Activated CD4-positive, CD25-positive, alpha-beta regulatory T cell treated with anti-CD3 and anti-CD28 coated beads, Interleukin-2, amount 50 U/mL, for 16 hours (primary cell): ENCODE measurements around the gene SETBP1.

Experiments used
- DNase-seq: peaks from one replicate; pipeline ENCODE4 v3.0.0-alpha.2; 2020; ENCODE audit warnings: low read depth, low spot score

The SETBP1 gene

DNA sequence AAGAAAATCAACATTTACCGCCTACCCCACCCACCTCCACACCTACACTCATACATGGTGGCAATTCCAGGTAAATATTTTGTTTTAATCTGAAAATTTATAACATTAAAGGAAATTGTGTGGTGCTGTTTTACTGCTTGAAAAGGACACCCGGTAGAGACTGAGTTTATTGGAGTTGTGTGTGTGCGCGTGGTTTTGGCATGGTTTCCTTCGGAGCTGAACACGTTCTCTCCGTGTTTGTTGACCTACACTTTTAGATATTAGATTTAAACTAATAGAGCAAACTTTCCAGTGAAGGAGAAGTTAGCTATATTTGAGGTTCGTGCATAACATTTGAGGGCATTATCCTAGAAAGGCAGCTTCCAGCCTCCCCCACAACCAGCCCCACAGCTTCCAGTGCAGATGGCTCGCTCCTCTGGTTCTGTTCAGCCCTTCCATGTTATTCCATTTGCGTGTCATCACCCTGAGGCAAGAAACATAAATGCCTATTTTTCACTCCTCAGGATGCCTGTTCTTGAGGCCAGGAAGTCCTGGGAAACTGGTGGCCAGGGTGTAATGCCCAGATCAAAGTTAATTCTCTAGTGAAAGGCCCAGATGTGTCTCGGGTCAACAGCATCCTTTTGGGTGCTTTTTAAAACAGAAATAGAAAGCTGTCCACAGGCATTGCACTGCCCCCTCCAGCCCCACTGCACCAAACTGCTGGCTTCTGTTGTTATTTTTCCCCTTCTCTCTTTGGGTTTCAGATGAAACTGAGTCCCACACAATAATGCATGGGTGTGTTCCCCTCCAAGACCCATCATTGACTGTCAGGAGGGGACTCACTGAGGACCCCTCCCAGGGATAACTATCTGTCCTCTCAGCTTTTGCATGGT, 190.2 kb downstream of the SETBP1 start:
- DNase-seq = no peak

DNA sequence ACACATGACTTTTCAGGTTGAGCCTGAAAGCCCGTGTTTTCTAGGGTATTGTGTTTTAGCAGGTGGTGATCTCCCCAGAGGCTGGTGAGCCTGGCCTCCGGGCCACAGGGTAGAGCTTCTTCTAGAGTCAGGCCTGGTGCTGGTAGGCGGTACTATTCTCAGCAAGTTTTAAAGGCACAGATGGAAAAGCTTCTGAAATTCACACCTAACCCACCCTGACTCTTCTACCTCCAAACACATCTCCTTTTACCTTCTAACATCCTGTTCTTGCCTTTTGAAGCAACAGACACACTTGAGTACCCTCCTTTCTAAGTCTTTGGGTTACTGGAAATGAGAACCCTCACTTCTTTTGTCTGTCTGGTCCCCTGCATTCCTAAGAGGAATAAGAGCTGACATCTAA, 191.1 kb downstream of the SETBP1 start:
- no peak for DNase-seq

DNA sequence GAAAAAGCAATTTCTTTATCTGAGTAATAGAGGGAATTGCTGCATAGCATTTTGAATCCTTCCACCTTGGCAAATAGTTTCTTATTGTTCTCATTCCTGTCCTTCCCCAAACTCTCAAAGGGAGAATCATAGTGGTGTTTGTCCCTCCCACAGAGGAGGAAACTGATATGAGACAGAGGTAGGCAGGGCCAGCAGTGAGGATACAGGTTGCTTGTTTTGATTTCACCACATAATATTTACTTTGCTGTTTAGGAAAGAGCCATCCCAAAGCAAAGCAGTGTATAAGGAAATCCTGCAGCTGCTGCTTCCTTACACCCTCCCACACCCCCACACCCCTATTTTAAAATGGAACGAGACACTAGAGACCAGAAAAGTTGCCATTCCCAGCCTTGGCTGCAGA, 195.3 kb downstream of the SETBP1 start:
- DNase-seq = no peak

DNA sequence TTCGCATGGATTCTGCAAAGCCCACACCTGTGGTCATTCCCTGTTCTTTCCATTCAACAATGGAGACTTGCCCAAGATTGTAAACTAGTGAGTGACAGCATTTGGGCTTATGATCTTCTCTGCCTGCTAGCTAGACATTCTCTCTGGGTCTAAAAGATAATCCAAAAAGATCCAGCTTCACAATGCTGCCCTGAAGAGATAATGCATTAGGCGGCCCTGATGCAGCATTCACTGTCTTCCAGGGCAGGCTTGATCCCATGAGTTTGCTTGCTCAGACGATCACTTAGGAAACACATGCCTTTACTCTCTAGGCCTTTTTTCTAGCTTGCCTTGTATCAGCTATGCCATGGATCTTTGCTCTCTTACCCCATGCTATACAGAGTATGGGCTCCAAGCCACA, 196.1 kb downstream of the SETBP1 start:
- DNase-seq = no peak

DNA sequence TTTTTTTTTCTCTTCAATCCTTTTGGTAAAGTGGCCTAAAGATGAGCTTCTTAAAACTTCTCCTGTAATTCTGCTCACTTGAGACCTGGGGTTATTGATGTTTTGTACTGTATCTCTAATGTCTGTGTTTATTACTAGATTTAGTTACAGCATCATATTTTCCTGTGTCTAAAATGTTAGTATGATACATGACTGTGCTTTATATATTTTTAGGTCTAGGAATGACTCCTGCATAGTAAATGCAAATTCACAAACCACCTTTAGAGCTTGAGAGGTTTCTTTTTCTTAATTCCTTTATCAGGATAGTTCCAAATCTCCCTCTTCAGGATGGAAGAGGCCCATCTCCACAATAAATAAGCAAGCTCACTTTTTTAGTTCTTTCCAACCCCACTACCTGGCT, 197.6 kb downstream of the SETBP1 start:
- DNase-seq = no peak

DNA sequence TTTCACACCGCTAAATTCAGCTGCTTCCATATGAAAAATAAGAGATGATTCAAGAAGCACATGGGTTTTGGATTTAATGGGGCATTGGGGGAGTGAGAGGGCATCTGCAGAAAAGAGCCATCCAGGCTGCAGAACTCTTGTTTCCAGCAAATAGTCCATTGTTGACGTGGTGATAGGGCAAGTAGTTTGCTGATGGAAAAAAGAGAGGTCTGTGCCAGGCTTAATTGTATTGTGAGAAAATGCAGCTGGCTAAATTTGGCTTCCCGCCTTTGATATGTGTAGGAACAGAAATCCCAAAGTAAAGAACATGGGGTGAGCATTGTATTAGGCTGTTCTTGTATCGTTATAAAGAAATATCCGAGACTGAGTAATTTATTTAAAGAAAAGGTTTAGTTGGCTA, 199.5 kb downstream of the SETBP1 start:
- DNase-seq = no peak

DNA sequence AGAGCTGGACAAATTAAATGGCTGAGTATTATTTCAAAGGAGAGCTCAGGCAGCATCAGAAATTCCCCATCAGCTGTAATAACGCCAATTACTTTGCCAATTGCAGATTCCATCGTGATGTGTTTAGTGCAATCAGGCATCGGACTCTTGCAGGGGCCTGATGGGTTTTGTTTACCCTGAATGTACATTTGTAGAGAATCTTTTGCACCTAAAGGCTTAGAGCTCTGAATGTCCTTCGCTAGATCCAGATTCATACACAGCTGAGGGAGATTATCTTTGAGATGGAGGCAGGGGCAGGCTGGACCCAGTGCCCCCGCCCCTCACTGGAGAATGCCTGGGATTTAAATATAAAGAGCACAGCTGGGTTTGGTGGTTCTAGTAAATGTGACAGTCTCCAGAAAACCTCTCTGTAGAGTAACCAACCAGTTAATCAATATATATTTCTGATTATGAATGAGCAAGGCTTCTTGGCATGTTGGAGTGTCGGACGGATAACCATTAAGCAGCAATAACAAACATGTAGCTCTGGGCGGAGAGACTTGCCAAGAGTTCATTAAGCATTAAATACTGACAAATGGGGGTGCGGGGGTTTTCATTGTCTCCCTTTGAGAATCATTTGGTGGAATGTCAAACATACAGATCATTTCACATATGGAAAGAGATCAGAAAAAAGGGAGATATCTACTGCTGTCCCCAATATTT, 200.9 kb downstream of the SETBP1 start:
- no peak for DNase-seq

DNA sequence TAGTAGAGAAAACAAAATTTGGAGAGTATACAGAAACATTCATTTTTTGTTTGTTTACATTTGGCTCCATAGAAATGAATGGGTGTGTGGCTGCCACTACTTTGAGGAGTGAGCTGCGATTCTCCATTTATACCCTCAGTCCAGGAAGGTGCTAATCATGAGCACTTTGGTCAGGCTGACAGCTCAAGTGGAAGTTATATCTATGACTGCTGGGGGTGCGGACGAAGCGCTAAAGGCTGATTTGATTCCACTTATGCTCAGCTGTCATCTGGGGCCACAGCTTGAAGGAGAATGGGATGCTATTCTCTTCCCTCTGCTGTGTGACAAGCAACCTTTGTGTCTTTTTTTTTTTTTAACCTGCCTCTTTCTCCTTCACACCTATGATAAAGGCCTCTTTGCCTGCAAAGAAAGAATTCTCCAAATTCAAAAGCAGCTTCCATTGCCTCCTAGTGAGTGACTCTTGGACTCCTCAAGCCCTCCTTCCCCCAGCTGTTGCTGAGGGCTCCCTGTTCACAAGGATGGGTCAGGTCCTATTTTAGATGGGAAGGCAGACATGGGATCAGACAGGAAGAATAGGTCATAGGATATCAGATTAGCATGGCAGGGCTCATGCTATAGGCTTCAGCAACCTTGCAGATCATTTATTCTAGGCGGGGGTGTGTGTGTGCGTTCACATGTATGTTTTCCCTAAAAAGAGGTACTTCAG, 201.6 kb downstream of the SETBP1 start:
- no peak for DNase-seq

DNA sequence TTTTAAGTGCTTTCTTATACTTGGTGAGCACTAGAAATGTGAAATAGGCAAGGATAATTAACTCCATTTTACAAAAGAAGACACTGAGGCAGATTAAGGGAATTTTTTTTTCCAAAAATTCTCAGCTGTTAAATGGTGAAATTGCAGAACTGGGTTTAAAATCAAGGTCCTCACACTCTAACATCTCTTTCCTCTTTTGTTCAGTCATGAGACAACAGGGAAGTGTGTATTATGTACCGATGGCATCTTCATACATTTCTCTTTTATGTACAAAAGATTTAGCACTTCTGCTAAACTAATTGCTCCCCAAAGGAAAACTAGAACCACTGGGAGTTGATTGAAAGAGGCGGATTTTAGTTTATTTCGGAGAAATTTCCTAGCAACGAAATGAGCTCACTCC, 203.0 kb downstream of the SETBP1 start:
- no peak for DNase-seq

DNA sequence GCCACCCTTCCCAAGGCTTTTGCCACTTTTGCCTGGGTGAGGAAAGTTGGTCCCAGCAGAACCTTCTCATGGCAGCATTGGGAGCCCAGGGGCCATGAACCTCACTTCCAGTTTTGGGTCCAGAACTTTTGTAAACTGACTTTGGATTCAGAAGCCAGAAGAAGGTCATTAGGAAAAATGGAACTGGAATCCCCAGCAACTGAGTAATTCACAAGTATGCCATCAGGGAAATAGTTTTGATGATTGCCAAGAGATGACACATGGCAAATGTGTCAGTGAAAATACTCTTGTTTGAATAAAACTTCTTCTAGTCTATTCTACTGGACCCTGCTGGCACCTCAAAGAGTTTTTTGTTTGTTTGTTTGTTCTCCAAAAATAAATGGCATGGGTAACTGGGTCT, 203.7 kb downstream of the SETBP1 start:
- no peak for DNase-seq

DNA sequence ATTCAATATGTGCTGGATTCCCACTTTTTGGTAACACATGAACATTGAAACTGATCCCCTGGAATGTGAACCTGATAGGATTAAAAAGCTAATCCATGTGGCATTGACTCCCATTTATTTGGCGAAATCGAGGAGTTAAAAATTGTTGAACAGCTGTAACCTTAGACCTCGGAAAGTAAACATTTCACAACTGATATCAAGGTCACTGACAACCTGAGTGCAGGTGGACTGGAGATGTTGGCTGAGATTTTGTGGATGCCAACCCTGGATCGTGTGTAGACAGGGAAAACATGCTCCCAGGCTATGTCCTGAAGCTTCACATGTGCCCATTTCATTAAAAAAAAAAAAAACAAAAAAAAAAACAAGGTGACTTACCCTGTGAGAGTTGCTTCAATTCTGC, 204.8 kb downstream of the SETBP1 start:
- DNase-seq = no peak

DNA sequence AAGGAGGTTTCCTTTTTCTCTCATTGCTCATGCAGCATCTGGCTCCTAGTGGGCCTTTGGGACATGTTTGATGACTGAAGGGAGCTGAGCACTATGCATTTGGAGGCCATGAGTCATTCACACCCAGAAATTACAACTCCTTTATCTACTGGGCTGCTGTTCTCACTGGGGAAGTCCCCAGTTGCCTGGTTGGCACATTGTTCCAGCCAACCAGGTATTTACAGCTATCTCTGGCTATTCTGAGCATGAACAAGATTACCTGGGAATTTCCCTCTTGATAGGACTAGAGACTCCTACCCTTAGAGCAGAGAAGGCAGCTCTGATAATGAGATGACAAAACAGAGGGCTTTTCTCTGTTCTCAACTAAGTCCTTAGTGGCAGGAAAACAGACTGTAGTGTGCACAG, 206.5 kb downstream of the SETBP1 start:
- DNase-seq = no peak

DNA sequence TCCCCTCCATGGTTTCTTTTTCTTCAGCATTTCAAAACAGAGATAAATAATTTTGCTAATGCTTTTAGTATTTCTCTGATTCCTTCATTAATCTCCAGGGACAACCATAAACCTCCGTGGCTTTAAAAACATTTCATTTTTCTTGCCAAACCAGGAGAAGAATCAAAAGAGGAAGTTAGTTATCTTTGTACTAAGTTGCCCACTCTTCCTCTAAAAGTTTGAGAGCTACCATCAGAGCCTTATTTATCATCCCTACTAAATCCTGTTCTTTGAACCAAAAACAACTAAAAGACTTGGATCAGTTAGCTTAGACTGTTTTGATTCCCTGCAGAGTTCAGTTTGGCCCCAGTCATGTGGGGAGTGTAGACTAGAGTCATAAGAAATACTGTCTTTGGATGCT, 208.4 kb downstream of the SETBP1 start:
- DNase-seq = no peak

DNA sequence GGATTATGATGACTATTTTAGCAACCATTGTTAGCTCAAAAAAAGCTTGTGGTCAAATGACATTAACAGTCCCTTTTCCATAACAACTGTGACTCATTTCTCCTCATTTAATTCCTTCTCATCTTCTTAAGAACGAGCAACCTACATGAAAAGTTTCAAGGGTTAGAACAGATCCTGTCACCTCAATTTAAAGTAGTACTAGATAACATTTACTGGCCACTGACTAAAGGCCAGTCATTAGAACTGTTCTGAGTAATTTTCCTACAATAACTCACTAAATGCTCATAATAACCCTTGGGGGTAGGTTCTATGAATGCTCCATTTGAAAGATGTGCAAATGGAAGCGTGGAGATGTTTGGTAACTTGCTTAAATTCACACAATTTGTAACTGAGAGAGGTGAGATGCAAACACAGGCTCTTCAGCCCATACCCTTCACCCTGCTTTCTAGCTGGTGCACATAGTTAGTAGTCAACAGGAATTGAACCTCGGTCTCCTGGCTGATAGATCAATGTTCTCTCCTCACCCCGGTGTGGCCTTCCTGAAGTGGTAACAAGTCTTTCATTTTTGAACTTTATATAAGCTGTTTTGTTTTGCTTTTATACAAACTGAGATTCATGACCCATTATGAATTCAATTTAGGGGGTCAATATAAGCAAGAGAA, 212.5 kb downstream of the SETBP1 start:
- DNase-seq = no peak

DNA sequence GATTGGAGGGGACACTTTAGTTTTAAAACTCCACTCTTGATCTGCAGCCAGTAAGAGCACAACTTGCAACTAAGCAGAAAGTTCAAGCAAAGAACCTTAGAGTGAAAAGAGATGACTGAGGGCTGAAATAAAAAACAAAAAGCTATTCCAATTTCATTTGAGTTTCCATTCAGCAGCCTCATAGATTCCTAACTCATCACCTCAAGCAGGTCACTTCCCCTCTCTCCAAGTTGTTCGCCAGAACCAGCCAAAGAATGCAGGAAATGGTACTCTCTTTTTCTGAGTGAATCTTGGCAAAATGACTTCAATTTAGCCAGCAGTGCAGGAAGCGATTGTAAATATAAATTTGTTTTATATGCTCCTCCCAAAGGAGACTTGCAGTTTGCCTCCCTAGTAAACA, 213.3 kb downstream of the SETBP1 start:
- DNase-seq = no peak

DNA sequence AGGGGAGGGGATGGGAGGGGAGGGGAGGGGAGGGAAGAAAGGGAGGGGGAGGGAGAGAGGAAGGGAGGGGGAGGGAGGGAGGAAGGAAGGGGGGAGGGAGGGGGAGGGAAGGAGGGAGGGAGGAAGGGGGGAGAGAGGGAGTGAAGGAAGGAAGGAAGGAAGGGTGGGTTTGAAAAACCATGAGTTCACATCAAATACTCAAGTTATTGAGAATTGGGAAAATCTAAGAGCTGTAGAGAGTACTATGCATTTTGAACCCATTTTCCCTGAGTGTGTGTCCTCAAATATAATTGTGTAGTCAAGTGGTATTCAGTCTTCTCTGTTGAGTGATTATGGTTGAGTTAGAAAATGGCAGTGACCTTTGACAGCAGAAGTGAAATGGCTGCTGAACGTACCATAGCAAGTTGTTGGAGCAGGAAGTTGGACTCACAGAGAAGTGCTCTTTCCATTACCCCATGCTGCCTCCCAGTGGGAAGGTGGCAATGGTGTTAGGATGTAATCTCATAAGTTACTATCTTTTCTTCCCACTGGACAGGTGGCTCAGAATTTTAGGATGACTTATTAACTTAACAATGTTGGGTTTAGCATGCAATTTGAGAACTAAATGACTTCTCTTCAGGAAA, 214.6 kb downstream of the SETBP1 start:
- DNase-seq = no peak

DNA sequence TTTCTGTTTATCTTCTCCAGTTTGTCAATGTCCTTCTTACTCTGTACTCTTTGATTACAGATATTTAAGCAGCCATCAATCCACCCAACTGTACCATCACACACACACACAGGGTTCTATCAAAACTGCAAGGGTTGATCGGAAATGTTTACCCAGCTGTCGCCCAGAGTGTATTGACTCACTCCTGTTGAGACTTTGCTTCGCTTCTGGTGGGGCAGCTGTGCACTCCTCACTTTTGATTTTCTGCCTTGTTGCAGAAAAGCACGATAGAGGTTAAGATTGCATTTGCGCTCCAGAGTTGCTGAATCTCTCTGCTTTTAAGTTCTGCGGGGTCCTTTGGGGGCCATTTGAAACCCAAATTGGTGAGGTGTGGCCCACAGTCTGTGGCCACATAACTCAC, 216.2 kb downstream of the SETBP1 start:
- no peak for DNase-seq

DNA sequence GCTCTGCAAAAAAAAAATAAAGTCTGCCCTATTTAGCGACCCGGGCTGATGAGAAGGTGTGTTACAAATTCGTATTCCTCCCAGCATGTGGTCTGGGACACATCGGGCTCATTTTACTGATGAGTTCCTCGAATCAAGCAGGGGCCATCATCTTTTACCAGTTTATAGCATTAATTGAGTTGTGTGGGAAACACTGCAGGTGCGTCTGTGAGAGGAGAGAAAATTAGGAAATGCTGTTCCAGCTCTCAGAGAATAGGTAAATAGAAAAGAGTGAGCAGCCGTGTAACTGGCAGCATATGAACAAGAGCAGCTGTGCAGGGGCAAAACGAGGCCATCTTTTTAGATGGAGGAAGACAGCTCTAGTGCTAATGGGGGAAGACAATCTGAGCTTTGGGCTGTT, 216.7 kb downstream of the SETBP1 start:
- no peak for DNase-seq

DNA sequence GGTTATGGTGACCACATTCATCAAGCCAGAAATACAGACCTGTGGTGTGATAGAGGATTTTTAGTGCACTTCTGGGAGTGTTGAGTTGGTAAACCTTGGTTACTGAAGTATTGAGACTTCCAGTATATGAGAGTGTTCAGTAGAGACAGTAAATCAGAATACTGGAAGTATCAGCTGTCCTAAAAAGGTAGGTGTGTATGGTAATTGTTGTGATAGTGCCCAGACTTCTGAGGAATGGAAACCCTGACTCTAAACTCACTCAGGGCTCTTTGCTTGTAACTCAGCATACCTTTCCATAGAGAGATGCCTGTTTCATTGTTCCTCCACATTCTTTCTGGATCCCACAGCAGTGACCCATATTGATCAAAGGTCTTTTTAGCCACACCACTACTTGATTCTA, 217.1 kb downstream of the SETBP1 start:
- no peak for DNase-seq

DNA sequence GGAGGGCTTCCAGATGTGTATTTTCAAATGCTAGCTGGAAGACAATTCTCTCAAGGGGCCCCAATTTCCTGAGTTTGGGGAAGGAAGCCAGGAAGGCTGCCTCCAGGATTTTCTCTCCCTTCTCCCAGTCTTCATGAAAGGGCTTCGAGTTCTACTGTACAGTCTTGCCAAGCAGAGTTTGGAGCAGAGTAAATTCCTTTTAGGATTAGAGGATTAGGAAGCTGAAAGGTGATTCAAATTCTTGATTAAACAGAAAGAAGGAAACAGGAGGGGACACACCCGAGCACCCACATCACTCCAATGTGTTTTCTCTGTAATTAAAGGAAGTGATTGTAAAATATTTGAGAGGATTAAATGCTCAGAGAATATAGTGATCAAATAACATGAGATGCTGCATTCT, 217.8 kb downstream of the SETBP1 start:
- DNase-seq = no peak

DNA sequence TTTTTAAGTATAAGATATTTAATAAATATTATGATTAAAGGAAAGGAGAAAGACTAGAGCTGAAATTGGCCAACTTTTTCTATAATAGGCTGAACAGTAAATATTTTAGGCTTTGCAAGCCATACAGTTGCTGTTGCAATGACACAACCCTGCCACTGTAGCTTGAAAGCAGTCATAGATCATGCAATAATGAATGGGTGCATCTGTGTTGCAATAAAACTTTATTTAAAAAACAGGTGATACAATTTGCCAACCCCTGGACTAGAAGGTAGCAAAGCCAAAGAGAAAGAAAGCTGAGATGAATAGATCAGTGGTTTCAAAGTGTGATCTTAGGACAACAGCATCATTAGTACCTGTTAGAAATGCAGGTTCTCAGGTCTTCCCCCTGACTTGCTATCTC, 219.1 kb downstream of the SETBP1 start:
- no peak for DNase-seq

DNA sequence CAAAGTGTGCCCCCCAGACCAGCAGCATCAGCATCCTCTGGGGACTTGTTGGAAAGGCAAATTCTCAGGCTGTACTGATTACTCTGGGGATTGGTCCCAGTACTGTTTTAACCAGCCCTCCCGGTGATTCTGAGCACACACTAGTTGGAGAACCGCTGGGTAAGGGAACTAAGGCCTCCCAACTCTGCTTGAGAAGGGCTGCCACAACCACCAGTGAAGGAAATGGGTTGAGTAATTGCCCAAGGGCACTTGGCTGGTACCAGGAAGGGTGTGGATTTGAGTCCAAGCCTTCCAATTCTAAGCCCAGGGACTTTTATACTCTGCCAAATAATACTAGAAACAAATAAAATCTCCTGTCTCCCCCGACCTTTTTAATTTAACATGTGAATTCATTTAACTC, 219.9 kb downstream of the SETBP1 start:
- no peak for DNase-seq
